GM12878 (cell line): ENCODE measurements around the gene AGO4. TPM values are rescaled to one million over a fixed set of nuclear protein-coding genes. Genes with fewer than 3 reads are reported as not detected.
"Not testable (repeated sequence)": the region's sequence is repeated elsewhere in the genome, so short reads cannot be mapped to it uniquely, and the experiment has no call there.

Experiments used
- ATAC-seq: fragments of 200-7000 bp; cut with Tn5 transposase; 3 replicates; pipeline ENCODE4 v1.9.1; 2020; ENCODE audit warnings: mild to moderate bottlenecking, moderate library complexity
- BruUV-seq: library from RNA; stranded (reverse); fragments of 400-500 nt; replicated peaks from 2 replicates; lab custom pipeline; 2021; lab: Mats Ljungman, UMichigan
- CTCF ChIA-PET: fragments of 300-600 bp; sonication (Branson Sonifier 250); formaldehyde crosslinking; extraction: SDS; loops from one replicate; lab custom pipeline; 2021; ENCODE audit warnings: inconsistent platforms; lab: Yijun Ruan, JAX
- POLR2A ChIA-PET: fragments of 350-600 bp; formaldehyde crosslinking; extraction: SDS; loops from one replicate; lab custom pipeline; 2021; ENCODE audit warnings: inconsistent platforms; lab: Charles Lee
- RAD21 ChIA-PET: fragments of 300-600 bp; sonication (Branson Sonifier 250); formaldehyde crosslinking; loops from one replicate; lab custom pipeline; 2023; ENCODE audit warnings: antibody characterized with exemption; ENCODE audit not compliant: unreplicated experiment; lab: Charles Lee
- SMC1A ChIA-PET: fragments of 300-600 bp; sonication (Branson Sonifier 250); formaldehyde crosslinking; loops from one replicate; lab custom pipeline; 2023; ENCODE audit not compliant: unreplicated experiment, uncharacterized antibody; lab: Charles Lee
- DNase-seq: peaks from one replicate; pipeline ENCODE4 v3.0.0-alpha.2; 2011; ENCODE audit warnings: low read depth, low spot score
- FAIRE-seq: peaks from 3 replicates; lab custom pipeline; 2011; peaks lifted over from hg19 to GRCh38; lab: Jason Lieb, UNC
- H2AFZ ChIP-seq: 2 replicates; pipeline ENCODE4 v1.6.0; 2011; ENCODE audit warnings: low read depth, low read length, control low read depth; ENCODE audit not compliant: control insufficient read depth
- H3K27ac ChIP-seq: 2 replicates; pipeline ENCODE4 v1.5.1; 2011; ENCODE audit warnings: control low read depth; ENCODE audit not compliant: control insufficient read depth, insufficient read depth
- H3K27me3 ChIP-seq, 2 experiments: replicated peaks in 1 of 2; 2 replicates each; pipeline versions ENCODE4 v1.6.0 to v1.6.1; 2011; ENCODE audit warnings: low read length in 1 of 2; ENCODE audit not compliant: control insufficient read depth in 2 of 2, insufficient read depth in 2 of 2
- H3K36me3 ChIP-seq, 2 experiments: 2 replicates each; pipeline ENCODE4 v1.5.1; 2011; ENCODE audit warnings: low read length in 1 of 2; ENCODE audit not compliant: control insufficient read depth in 2 of 2, insufficient read depth in 2 of 2
- H3K4me1 ChIP-seq: 2 replicates; pipeline ENCODE4 v1.6.1; 2011; ENCODE audit warnings: mild to moderate bottlenecking, low read length, moderate library complexity, mixed read lengths; ENCODE audit not compliant: control insufficient read depth, insufficient read depth
- H3K4me2 ChIP-seq: 2 replicates; pipeline ENCODE4 v1.6.0; 2011; ENCODE audit warnings: control low read depth; ENCODE audit not compliant: control insufficient read depth, insufficient read depth
- H3K4me3 ChIP-seq: fragments of 200-600 bp; sonication (generic); 2 replicates; pipeline ENCODE4 v1.5.1; 2016
- H3K79me2 ChIP-seq: 2 replicates; pipeline ENCODE4 v1.6.0; 2011; ENCODE audit warnings: low read length; ENCODE audit not compliant: control insufficient read depth, insufficient read depth
- H3K9ac ChIP-seq: 2 replicates; pipeline ENCODE4 v1.8.0; 2011; ENCODE audit warnings: low read length, control low read depth, mixed read lengths; ENCODE audit not compliant: control insufficient read depth, insufficient read depth
- H3K9me3 ChIP-seq: replicated peaks from 3 replicates; pipeline ENCODE4 v1.5.1; 2011; ENCODE audit warnings: mild to moderate bottlenecking, low read length; ENCODE audit not compliant: control insufficient read depth, insufficient read depth
- H4K20me1 ChIP-seq: 2 replicates; pipeline ENCODE4 v1.6.0; 2011; ENCODE audit not compliant: control insufficient read depth, insufficient read depth
- BCL3 ChIP-seq: IDR thresholded peaks from 2 replicates; pipeline ENCODE4 v1.6.1; 2011; ENCODE audit warnings: borderline replicate concordance, low read depth, mild to moderate bottlenecking, moderate library complexity, low read length; ENCODE audit not compliant: insufficient read depth, poor library complexity, severe bottlenecking
- BMI1 ChIP-seq: fragments of 450-650 bp; IDR thresholded peaks from 2 replicates; pipeline ENCODE4 v1.6.1; 2016; ENCODE audit warnings: mild to moderate bottlenecking, moderate library complexity, borderline replicate concordance
- CREM ChIP-seq: IDR thresholded peaks from 2 replicates; pipeline ENCODE4 v1.6.1; 2014; ENCODE audit warnings: antibody characterized with exemption, low read depth
- HDGF ChIP-seq: fragments of 450-650 bp; IDR thresholded peaks from 2 replicates; pipeline ENCODE4 v1.6.1; 2016; ENCODE audit warnings: antibody characterized with exemption
- IRF5 ChIP-seq: fragments of 450-650 bp; IDR thresholded peaks from 2 replicates; pipeline ENCODE4 v1.6.1; 2017; ENCODE audit warnings: borderline replicate concordance
- JUNB ChIP-seq: IDR thresholded peaks from 2 replicates; pipeline ENCODE4 v1.6.1; 2016; ENCODE audit warnings: antibody characterized with exemption, mild to moderate bottlenecking
- KLF5 ChIP-seq: fragments of 450-650 bp; IDR thresholded peaks from 2 replicates; pipeline ENCODE4 v1.6.1; 2014; ENCODE audit warnings: mild to moderate bottlenecking; ENCODE audit not compliant: partially characterized antibody
- MYB ChIP-seq: fragments of 150-350 bp; IDR thresholded peaks from 2 replicates; pipeline ENCODE4 v1.6.1; 2014; ENCODE audit warnings: mild to moderate bottlenecking, low read depth, low read length, borderline replicate concordance
- RBBP5 ChIP-seq: fragments of 200-600 bp; sonication (generic); conservative IDR thresholded peaks from 2 replicates; pipeline ENCODE4 v1.6.1; 2016
- SMAD5 ChIP-seq: IDR thresholded peaks from 2 replicates; pipeline ENCODE4 v1.6.1; 2016; ENCODE audit warnings: antibody characterized with exemption, low read depth
- SUPT20H ChIP-seq: IDR thresholded peaks from 2 replicates; pipeline ENCODE4 v1.6.1; 2011; ENCODE audit warnings: low read depth, mild to moderate bottlenecking, low read length, moderate library complexity, borderline replicate concordance; ENCODE audit not compliant: control insufficient read depth
- ZNF24 ChIP-seq: fragments of 450-650 bp; IDR thresholded peaks from 2 replicates; pipeline ENCODE4 v1.6.1; 2017; ENCODE audit warnings: antibody characterized with exemption, mild to moderate bottlenecking
- WGBS: methylation state at CpG from one replicate; pipeline ENCODE4 v1.1.6; 2016; ENCODE audit warnings: low lambda C conversion rate; ENCODE audit not compliant: insufficient replicate concordance, insufficient coverage; ENCODE audit errors: missing lambda C conversion rate; 5-methylcytosine and 5-hydroxymethylcytosine counted together
- in situ Hi-C: fragments of 300-500 bp; cut with MboI; formaldehyde crosslinking; loops from 9 replicates; pipeline ENCODE4 v1.14.3; 2018; ENCODE audit warnings: mixed read lengths
- intact Hi-C: fragments of 100-400 bp; cut with micrococcal nuclease; formaldehyde crosslinking; loops from one replicate; pipeline ENCODE4 v1.14.2; 2022; ENCODE audit not compliant: unreplicated experiment
- polyA plus RNA-seq, 11 experiments: library from polyadenylated mRNA; depleted of rRNA in 4 of 11; unstranded in 6 of 11; stranded (reverse) in 5 of 11; fragments of >200 nt; fragmentation: Nextera tagmentation in 4 of 11; fragmentation: Illumina TruSeq in 1 of 11; extraction: Ambion mirVana in 4 of 11; extraction: Trizol in 1 of 11; gene quantifications; 1 replicate in 1 of 11; 2 replicates in 10 of 11; pipeline versions ENCODE4 v1.2.1 to v1.2.3, GENCODE V29; 2011 to 2016; ENCODE audit warnings: inconsistent platforms in 2 of 11, missing spikeins in 2 of 11, low read depth in 1 of 11
- total RNA-seq, 4 experiments: library from RNA; depleted of rRNA in 3 of 4; stranded (reverse); fragments of >200 nt in 3 of 4; fragmentation: Illumina TruSeq in 1 of 4; extraction: Trizol in 1 of 4; gene quantifications; 2 replicates each; pipeline versions ENCODE4 v1.2.1 to v1.2.3, GENCODE V29; 2013 to 2021
- TF ChIP-seq, protein P1 (sequence below): IDR thresholded peaks from 2 replicates; pipeline ENCODE4 v1.6.1; 2011; ENCODE audit warnings: low read depth, mild to moderate bottlenecking, low read length, moderate library complexity, borderline replicate concordance; ENCODE audit errors: extremely low read depth

Gene AGO4
- total and polyA plus RNA-seq, 10 of the 15 experiments (the other 5 are each of a cell fraction or from before 2014, with no cell fraction given), result 1.2 to 7.9 (median 3.2) TPM

DNA sequence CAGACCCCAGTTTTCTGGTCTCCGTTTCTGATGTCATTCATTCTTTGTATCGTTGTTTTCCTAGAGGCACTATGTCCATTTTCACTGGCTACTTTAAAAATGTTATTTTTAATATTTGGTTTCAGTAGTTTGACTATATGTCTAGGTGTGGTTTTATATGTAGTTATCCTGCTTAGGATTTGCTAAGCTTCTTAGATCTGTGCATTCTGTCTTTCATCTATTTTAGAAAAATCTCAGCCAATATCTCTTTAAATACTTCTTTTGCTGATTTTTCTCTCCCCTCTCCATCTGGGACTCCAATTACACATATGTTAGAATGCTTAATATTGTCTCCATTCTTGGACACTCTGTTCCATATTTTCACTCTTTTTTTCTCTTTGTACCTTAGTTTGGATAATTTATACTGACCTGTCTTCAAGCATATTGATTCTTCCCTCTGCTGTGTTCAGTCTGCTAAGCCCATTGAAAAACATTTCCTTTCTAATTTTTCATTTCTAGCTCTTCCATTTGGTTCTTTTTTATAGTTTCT is 24.7 kb upstream of the AGO4 start:
- Histone ChIP-seq H3K36me3 (no peaks in the 10 kb centered on the region), H4K20me1 (no peaks in the 10 kb centered on the region), H3K4me1 (no peaks in the 10 kb centered on the region), H3K4me3 (no peak overlapping the region), H3K4me2 (no peak overlapping the region), H3K27ac (no peak overlapping the region), H3K9ac (no peak overlapping the region), H3K27me3 (no peaks in the 10 kb centered on the region), H3K9me3 (no peaks in the 10 kb centered on the region), H3K79me2 (no peaks in the 10 kb centered on the region), H2AFZ (no peak overlapping the region)
- ChIA-PET SMC1A (interaction anchor here (0.7 to 1.2 kb wide), 2 partner anchors 50 to 331 kb away, joined by 3 to 4 read pairs; no protein-coding TSS in a partner anchor), RAD21 (interaction anchor here (1.1 kb wide), 1 partner anchor 14 kb away, joined by 3 read pairs; no protein-coding TSS in a partner anchor), CTCF (interaction anchor here (0.7 to 1.7 kb wide), 6 partner anchors 8 to 218 kb away, joined by 3 to 5 read pairs (median 4); no protein-coding TSS in a partner anchor), POLR2A (no interaction called here)
- no TSS peak for BruUV-seq
- 81% methylated on average over 2 of the region's 2 CpGs for WGBS
- ATAC-seq (no peak), DNase-seq (no peak), FAIRE-seq (no peak)
- intact Hi-C loops (no loop called here), in situ Hi-C loops (no loop called here)
- TF ChIP-seq KLF5 (no peak), SUPT20H (no peak), SMAD5 (no peak), ZNF24 (no peak), HDGF (no peak), RBBP5 (no peak), BCL3 (no peak), BMI1 (no peak), JUNB (no peak), IRF5 (no peak), MYB (no peak), CREM (no peak)
- TF ChIP-seq, protein P1, sequence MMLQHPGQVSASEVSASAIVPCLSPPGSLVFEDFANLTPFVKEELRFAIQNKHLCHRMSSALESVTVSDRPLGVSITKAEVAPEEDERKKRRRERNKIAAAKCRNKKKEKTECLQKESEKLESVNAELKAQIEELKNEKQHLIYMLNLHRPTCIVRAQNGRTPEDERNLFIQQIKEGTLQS, result no peak

- RAD21 ChIA-PET, H3K9me3 ChIP-seq, H3K27ac ChIP-seq, BruUV-seq, ATAC-seq, intact Hi-C loops, H3K4me1 ChIP-seq, POLR2A ChIA-PET, H3K4me3 ChIP-seq, H2AFZ ChIP-seq, H3K9ac ChIP-seq, H3K27me3 ChIP-seq, in situ Hi-C loops, H4K20me1 ChIP-seq, DNase-seq, FAIRE-seq, H3K4me2 ChIP-seq, H3K36me3 ChIP-seq, H3K79me2 ChIP-seq: not testable (repeated sequence)
- SMC1A ChIA-PET, result interaction anchor here (1.2 kb wide), 1 partner anchor 52 kb away, joined by 4 read pairs; no protein-coding TSS in a partner anchor
- CTCF ChIA-PET, result interaction anchor here (0.8 to 1.7 kb wide), 3 partner anchors 9 to 215 kb away, joined by 3 to 5 read pairs (median 3); no protein-coding TSS in a partner anchor
- 74% methylated on average over 8 of the region's 8 CpGs for WGBS
These were observed 23.5 kb upstream of the AGO4 start for GRCh38 chr1:35784364-35784763.
